Muscle layer of duodenum (tissue), 2 donors: ENCODE data around the gene AKR1E2.

Experiments
- H3K27ac ChIP-seq: one replicate; pipeline ENCODE4 v1.7.0; 2013; ENCODE audit warnings: mild to moderate bottlenecking, low read length
- H3K27me3 ChIP-seq: one replicate; pipeline ENCODE4 v1.7.0; 2013; ENCODE audit warnings: low read depth, mild to moderate bottlenecking, control low read depth, low read length
- H3K36me3 ChIP-seq, 2 donors: one replicate each; pipeline ENCODE4 v1.7.0; 2013; ENCODE audit warnings: low read length in 2 of 2, control low read depth in 1 of 2, mild to moderate bottlenecking in 1 of 2; ENCODE audit not compliant: insufficient read depth in 2 of 2, control insufficient read depth in 1 of 2
- H3K4me1 ChIP-seq, 2 donors: one replicate each; pipeline ENCODE4 v1.7.0; 2013; ENCODE audit warnings: low read length in 2 of 2, mild to moderate bottlenecking in 2 of 2, control low read depth in 1 of 2, moderate library complexity in 1 of 2; ENCODE audit not compliant: insufficient read depth in 2 of 2, control insufficient read depth in 1 of 2
- H3K4me3 ChIP-seq, 2 donors: one replicate each; pipeline ENCODE4 v1.7.0; 2013; ENCODE audit warnings: low read length in 2 of 2, low read depth in 1 of 2, mild to moderate bottlenecking in 1 of 2
- H3K9me3 ChIP-seq, 2 donors: one replicate each; pipeline ENCODE4 v1.7.0; 2013; ENCODE audit warnings: low read length in 2 of 2, control low read depth in 1 of 2, mild to moderate bottlenecking in 1 of 2; ENCODE audit not compliant: control insufficient read depth in 1 of 2
- donor health status: healthy.

Gene AKR1E2

GRCh38 chr10:4867520-4868356 lies 41.7 kb downstream of the AKR1E2 start:
- H3K4me3 ChIP-seq: no peak overlapping the region
- H3K27ac ChIP-seq: no peak overlapping the region

GRCh38 chr10:4868357-4868657 lies 42.3 kb downstream of the AKR1E2 start:
- no peak overlapping the region for H3K4me3 ChIP-seq
- no peaks in the 10 kb centered on the region for H3K36me3 ChIP-seq
- no peaks in the 10 kb centered on the region for H3K27me3 ChIP-seq
- H3K27ac ChIP-seq: no peak overlapping the region
- H3K4me1 ChIP-seq: no peaks in the 10 kb centered on the region
- H3K9me3 ChIP-seq: no peaks in the 10 kb centered on the region

More at GRCh38 chr10:4867520-4868356, 41.7 kb downstream of the AKR1E2 start:
- no peaks in the 10 kb centered on the region for H3K36me3 ChIP-seq
- H3K27me3 ChIP-seq: no peaks in the 10 kb centered on the region
- no peaks in the 10 kb centered on the region for H3K9me3 ChIP-seq
- H3K4me1 ChIP-seq: no peaks in the 10 kb centered on the region

GRCh38 chr10:4882704-4883078 lies 56.7 kb downstream of the AKR1E2 start:
- no peaks in the 10 kb centered on the region for H3K27me3 ChIP-seq
- no peaks in the 10 kb centered on the region for H3K36me3 ChIP-seq
- H3K4me3 ChIP-seq: no peak overlapping the region
- no peaks in the 10 kb centered on the region for H3K4me1 ChIP-seq
- H3K9me3 ChIP-seq: no peaks in the 10 kb centered on the region
- no peak overlapping the region for H3K27ac ChIP-seq

GRCh38 chr10:4883079-4883739 lies 57.2 kb downstream of the AKR1E2 start:
- Histone ChIP-seq H3K4me1 (no peaks in the 10 kb centered on the region), H3K4me3 (no peak overlapping the region), H3K27me3 (no peaks in the 10 kb centered on the region), H3K9me3 (no peaks in the 10 kb centered on the region), H3K27ac (no peak overlapping the region), H3K36me3 (no peaks in the 10 kb centered on the region)

GRCh38 chr10:4885162-4885561 lies 59.2 kb downstream of the AKR1E2 start:
- Histone ChIP-seq H3K27ac (no peak overlapping the region), H3K4me1 (no peaks in the 10 kb centered on the region), H3K9me3 (no peaks in the 10 kb centered on the region), H3K36me3 (no peaks in the 10 kb centered on the region), H3K4me3 (no peak overlapping the region), H3K27me3 (no peaks in the 10 kb centered on the region)

- no peaks in the 10 kb centered on the region for H3K9me3 ChIP-seq
Observed at GRCh38 chr10:4887501-4887900, 61.5 kb downstream of the AKR1E2 start.

GRCh38 chr10:4888236-4888635 lies 62.2 kb downstream of the AKR1E2 start:
- Histone ChIP-seq H3K4me3 (no peak overlapping the region), H3K4me1 (no peaks in the 10 kb centered on the region), H3K27ac (no peak overlapping the region), H3K36me3 (no peaks in the 10 kb centered on the region), H3K9me3 (no peaks in the 10 kb centered on the region), H3K27me3 (no peaks in the 10 kb centered on the region)

More at GRCh38 chr10:4887501-4887900, 61.5 kb downstream of the AKR1E2 start:
- Histone ChIP-seq H3K36me3 (no peaks in the 10 kb centered on the region), H3K27ac (no peak overlapping the region), H3K4me1 (no peaks in the 10 kb centered on the region), H3K4me3 (no peak overlapping the region), H3K27me3 (no peaks in the 10 kb centered on the region)

GRCh38 chr10:4889959-4890358 lies 64.0 kb downstream of the AKR1E2 start:
- no peaks in the 10 kb centered on the region for H3K4me1 ChIP-seq
- no peaks in the 10 kb centered on the region for H3K9me3 ChIP-seq
- no peak overlapping the region for H3K27ac ChIP-seq
- H3K4me3 ChIP-seq: no peak overlapping the region
- no peaks in the 10 kb centered on the region for H3K27me3 ChIP-seq
- no peaks in the 10 kb centered on the region for H3K36me3 ChIP-seq

GRCh38 chr10:4892681-4893080 lies 66.7 kb downstream of the AKR1E2 start:
- Histone ChIP-seq H3K4me1 (no peaks in the 10 kb centered on the region), H3K36me3 (no peaks in the 10 kb centered on the region), H3K27ac (no peak overlapping the region), H3K9me3 (no peaks in the 10 kb centered on the region), H3K27me3 (no peaks in the 10 kb centered on the region), H3K4me3 (no peak overlapping the region)

GRCh38 chr10:4894335-4894734 lies 68.3 kb downstream of the AKR1E2 start:
- no peaks in the 10 kb centered on the region for H3K9me3 ChIP-seq
- H3K4me1 ChIP-seq: no peaks in the 10 kb centered on the region
- no peak overlapping the region for H3K27ac ChIP-seq
- H3K4me3 ChIP-seq: no peak overlapping the region
- H3K36me3 ChIP-seq: no peaks in the 10 kb centered on the region
- H3K27me3 ChIP-seq: no peaks in the 10 kb centered on the region
